ENCODE results near the gene CGN.

CGN gene

GRCh38 chr1:151562661-151563060 is 51.5 kb downstream of the CGN start:
- Histone ChIP-seq H3K36me3 (ENCODE audit: control insufficient read depth, low read depth, low read length) (no peaks in the 10 kb centered on the region), H3K27ac (ENCODE audit: low read length) (no peak overlapping the region), H3K4me1 (ENCODE audit: control insufficient read depth, low read depth, low read length) (no peaks in the 10 kb centered on the region), H3K9ac (ENCODE audit: low read length) (no peak overlapping the region), H3K27me3 (ENCODE audit: control insufficient read depth, insufficient read depth, low read length) (no peaks in the 10 kb centered on the region), H3K9me3 (ENCODE audit: control insufficient read depth, low read depth, low read length) (no peaks in the 10 kb centered on the region), H3K4me3 (ENCODE audit: low read length) (no peak overlapping the region)

DNA sequence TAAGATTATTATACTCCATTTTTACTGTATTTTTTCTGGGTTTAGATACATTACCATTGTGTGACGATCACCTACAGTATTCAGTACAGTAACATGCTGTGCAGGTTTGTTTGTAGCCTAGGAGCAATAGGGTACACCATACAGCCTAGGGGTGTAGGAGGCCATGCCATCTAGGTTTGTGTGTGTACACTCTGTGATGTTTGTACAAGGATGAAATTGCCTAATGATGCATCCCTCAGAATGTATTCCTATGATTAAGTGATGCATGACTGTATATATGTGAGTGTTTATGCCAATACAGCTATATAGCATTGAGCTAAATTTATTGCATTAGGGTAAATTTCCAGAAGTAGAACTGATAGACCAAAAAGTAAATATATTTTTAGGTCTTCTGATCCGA is 52.2 kb downstream of the CGN start:
- Histone ChIP-seq H3K9me3 (ENCODE audit: control insufficient read depth, low read depth, low read length) (no peaks in the 10 kb centered on the region), H3K27me3 (ENCODE audit: control insufficient read depth, insufficient read depth, low read length) (no peaks in the 10 kb centered on the region), H3K36me3 (ENCODE audit: control insufficient read depth, low read depth, low read length) (no peaks in the 10 kb centered on the region), H3K9ac (ENCODE audit: low read length) (no peak overlapping the region), H3K4me3 (ENCODE audit: low read length) (no peak overlapping the region), H3K27ac (ENCODE audit: low read length) (no peak overlapping the region), H3K4me1 (ENCODE audit: control insufficient read depth, low read depth, low read length) (no peaks in the 10 kb centered on the region)

DNA sequence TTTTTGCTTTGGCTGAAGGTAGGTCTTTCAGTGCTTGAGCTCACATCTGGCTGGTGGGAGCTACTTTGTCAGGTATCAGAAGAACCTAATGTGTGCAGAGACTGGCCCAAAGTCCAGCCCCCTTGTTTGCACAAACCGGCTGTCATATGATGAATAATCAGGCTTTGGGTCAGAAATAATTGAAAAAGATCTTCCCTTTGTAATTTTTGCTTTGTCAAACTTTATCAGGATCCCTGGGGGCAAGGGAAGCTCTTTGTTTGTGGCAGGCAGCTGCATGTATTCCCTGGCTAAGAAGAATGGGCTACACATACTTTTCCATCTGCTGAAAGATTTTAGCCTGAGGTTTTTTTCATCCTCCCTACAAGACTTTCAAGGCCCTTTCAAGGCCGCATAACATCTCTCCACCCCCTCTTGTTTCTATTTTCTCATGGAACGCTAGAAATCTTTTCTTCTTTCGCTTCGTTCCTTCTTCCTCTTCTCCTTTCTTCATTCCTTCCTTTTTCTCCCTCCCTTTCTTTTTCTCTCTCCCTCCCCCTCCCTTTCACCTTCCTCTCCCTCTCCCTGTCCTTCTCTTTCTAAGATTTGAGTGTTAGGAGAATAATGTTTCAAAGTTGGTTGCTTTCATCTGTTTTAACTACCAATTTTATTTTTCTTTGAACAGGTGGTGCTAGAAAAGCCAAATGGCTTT is 54.5 kb downstream of the CGN start:
- H3K4me3 ChIP-seq (ENCODE audit: low read length): no peak overlapping the region
- no peaks in the 10 kb centered on the region for H3K9me3 ChIP-seq (ENCODE audit: control insufficient read depth, low read depth, low read length)
- no peak overlapping the region for H3K9ac ChIP-seq (ENCODE audit: low read length)
- H3K27me3 ChIP-seq (ENCODE audit: control insufficient read depth, insufficient read depth, low read length): no peaks in the 10 kb centered on the region
- no peak overlapping the region for H3K27ac ChIP-seq (ENCODE audit: low read length)
- no peaks in the 10 kb centered on the region for H3K4me1 ChIP-seq (ENCODE audit: control insufficient read depth, low read depth, low read length)
- H3K36me3 ChIP-seq (ENCODE audit: control insufficient read depth, low read depth, low read length): peaks cover 5% of the 10 kb centered on the region

DNA sequence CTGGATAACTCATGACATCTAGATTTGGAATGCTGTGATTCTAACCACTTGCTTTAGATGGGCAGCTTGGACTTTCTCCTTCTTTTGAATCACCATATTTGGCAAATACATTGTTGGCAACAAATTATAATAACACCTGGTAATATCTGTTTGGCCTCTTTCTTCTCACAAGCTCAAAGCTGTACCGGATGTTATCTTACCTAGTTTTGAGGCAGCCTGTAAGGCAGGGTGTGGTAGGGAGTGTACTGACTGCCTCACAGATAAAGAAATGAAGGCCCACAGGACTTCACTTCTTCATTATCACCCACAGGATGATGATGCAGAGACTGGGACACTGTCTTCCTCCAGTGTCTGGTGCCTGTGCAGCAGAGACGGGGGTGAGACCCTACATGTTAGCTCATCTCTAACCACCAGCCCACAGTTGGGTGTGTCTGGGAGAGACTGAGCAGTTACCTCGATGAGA is 57.5 kb downstream of the CGN start:
- no peak overlapping the region for H3K4me3 ChIP-seq (ENCODE audit: low read length)
- H3K27me3 ChIP-seq (ENCODE audit: control insufficient read depth, insufficient read depth, low read length): no peaks in the 10 kb centered on the region
- H3K36me3 ChIP-seq (ENCODE audit: control insufficient read depth, low read depth, low read length): peaks cover 5% of the 10 kb centered on the region
- H3K9me3 ChIP-seq (ENCODE audit: control insufficient read depth, low read depth, low read length): no peaks in the 10 kb centered on the region
- no peak overlapping the region for H3K27ac ChIP-seq (ENCODE audit: low read length)
- H3K4me1 ChIP-seq (ENCODE audit: control insufficient read depth, low read depth, low read length): no peaks in the 10 kb centered on the region
- no peak overlapping the region for H3K9ac ChIP-seq (ENCODE audit: low read length)

GRCh38 chr1:151570819-151571218 is 59.6 kb downstream of the CGN start:
- Histone ChIP-seq H3K36me3 (ENCODE audit: control insufficient read depth, low read depth, low read length) (peaks cover 5% of the 10 kb centered on the region), H3K9ac (ENCODE audit: low read length) (no peak overlapping the region), H3K27ac (ENCODE audit: low read length) (no peak overlapping the region), H3K27me3 (ENCODE audit: control insufficient read depth, insufficient read depth, low read length) (no peaks in the 10 kb centered on the region), H3K4me1 (ENCODE audit: control insufficient read depth, low read depth, low read length) (no peaks in the 10 kb centered on the region), H3K9me3 (ENCODE audit: control insufficient read depth, low read depth, low read length) (no peaks in the 10 kb centered on the region), H3K4me3 (ENCODE audit: low read length) (no peak overlapping the region)

DNA sequence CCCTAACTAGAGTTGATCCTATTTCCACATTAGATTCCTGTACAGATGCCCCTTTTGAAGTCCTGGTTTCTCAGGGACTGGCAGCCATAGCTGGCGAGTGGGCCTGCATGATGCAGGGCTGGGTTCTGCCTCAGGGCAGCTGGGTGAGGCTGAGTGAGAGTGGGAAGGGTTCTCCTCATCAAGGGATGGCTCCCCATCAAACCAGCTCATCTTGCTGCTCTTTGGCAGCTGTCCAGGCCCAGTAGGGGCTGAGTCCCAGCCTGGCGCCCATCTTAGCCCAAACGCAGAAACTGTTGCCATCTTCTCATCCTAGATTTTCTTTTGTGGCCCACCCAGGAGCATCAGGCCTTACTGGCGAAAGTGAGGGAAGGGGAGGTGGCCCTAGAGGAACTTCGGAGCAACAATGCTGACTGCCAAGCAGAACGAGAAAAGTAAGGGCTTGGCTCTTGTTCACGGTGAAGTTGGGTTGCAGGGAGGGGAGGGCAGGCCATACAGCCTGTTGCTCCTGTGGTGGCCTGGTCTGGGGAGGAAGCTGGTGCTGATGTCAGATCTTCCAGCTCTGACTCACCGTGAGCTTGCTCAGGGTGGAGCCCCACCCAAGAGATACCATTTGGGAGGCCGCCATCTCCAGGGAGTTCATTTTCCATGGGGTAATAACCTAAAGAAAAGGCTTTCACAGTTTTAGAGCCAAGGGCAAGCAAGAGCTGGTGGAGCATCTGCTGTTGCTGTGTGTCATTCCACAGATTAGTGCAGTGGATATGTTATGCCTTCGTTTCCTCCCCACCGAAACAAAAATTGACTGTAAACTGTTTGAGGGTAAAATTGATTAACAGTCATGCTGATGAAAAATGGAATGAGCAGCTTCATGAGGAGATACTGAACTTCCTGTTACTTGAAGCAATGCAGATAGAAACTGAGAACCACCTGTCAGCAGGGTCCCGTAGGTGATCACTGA is 63.7 kb downstream of the CGN start:
- Histone ChIP-seq H3K36me3 (ENCODE audit: control insufficient read depth, low read depth, low read length) (peaks cover 12% of the 10 kb centered on the region), H3K4me3 (ENCODE audit: low read length) (no peak overlapping the region), H3K27ac (ENCODE audit: low read length) (no peak overlapping the region), H3K4me1 (ENCODE audit: control insufficient read depth, low read depth, low read length) (no peaks in the 10 kb centered on the region), H3K9ac (ENCODE audit: low read length) (no peak overlapping the region), H3K9me3 (ENCODE audit: control insufficient read depth, low read depth, low read length) (no peaks in the 10 kb centered on the region), H3K27me3 (ENCODE audit: control insufficient read depth, insufficient read depth, low read length) (no peaks in the 10 kb centered on the region)

- Histone ChIP-seq H3K27me3 (ENCODE audit: control insufficient read depth, insufficient read depth, low read length) (no peaks in the 10 kb centered on the region), H3K27ac (ENCODE audit: low read length) (no peak overlapping the region), H3K9me3 (ENCODE audit: control insufficient read depth, low read depth, low read length) (no peaks in the 10 kb centered on the region), H3K4me1 (ENCODE audit: control insufficient read depth, low read depth, low read length) (no peaks in the 10 kb centered on the region), H3K4me3 (ENCODE audit: low read length) (no peak overlapping the region), H3K36me3 (ENCODE audit: control insufficient read depth, low read depth, low read length) (peaks cover 17% of the 10 kb centered on the region), H3K9ac (ENCODE audit: low read length) (no peak overlapping the region)
Measured at GRCh38 chr1:151577173-151577572, 66.0 kb downstream of the CGN start.

DNA sequence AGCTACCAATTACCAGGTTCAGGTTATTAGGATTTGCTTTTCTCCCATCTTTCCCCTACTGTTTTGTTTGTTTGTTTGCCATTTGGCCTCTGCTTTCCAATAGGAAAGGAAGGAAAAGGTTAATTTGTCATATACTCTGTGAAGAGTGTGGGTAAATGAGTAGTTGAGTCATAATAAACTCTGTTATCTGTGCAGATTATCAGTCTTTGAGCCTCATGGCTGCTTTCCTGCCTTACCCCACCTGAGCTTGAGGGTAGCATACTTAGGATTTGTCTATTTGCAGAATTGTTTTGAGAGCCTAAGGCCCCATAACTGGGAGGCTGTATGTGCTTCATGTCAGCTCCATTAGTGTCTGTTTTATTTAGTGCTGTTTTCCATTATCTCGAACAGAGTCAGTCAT is 67.8 kb downstream of the CGN start:
- Histone ChIP-seq H3K9me3 (ENCODE audit: control insufficient read depth, low read depth, low read length) (no peaks in the 10 kb centered on the region), H3K4me3 (ENCODE audit: low read length) (no peak overlapping the region), H3K36me3 (ENCODE audit: control insufficient read depth, low read depth, low read length) (peaks cover 17% of the 10 kb centered on the region), H3K9ac (ENCODE audit: low read length) (no peak overlapping the region), H3K27me3 (ENCODE audit: control insufficient read depth, insufficient read depth, low read length) (no peaks in the 10 kb centered on the region), H3K27ac (ENCODE audit: low read length) (no peak overlapping the region), H3K4me1 (ENCODE audit: control insufficient read depth, low read depth, low read length) (no peaks in the 10 kb centered on the region)

- no peaks in the 10 kb centered on the region for H3K27me3 ChIP-seq (ENCODE audit: control insufficient read depth, insufficient read depth, low read length)
- H3K9me3 ChIP-seq (ENCODE audit: control insufficient read depth, low read depth, low read length): no peaks in the 10 kb centered on the region
- no peak overlapping the region for H3K27ac ChIP-seq (ENCODE audit: low read length)
- peaks cover 17% of the 10 kb centered on the region for H3K36me3 ChIP-seq (ENCODE audit: control insufficient read depth, low read depth, low read length)
- no peak overlapping the region for H3K9ac ChIP-seq (ENCODE audit: low read length)
- no peaks in the 10 kb centered on the region for H3K4me1 ChIP-seq (ENCODE audit: control insufficient read depth, low read depth, low read length)
- H3K4me3 ChIP-seq (ENCODE audit: low read length): no peak overlapping the region
Measured at GRCh38 chr1:151579436-151580225, 68.4 kb downstream of the CGN start.

DNA sequence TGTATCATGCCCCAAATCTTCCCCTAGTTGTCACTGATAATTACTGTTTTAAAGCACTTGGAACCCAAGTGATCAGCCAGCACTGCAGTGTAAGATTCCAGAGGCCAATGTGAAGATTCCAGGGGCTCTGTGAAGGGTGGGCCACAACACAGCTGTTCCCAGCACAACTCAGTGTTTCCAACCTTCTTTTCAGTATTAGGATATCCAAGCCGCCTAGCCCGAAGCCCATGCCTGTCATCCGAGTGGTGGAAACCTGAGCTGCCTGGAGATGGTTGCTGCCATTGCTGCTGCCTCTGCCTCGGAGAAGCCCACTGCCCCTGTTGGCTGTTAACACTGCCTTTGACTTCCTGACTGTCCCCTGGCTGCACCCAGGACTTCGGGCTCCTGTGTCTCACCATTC is 70.3 kb downstream of the CGN start:
- Histone ChIP-seq H3K36me3 (ENCODE audit: control insufficient read depth, low read depth, low read length) (peaks cover 17% of the 10 kb centered on the region), H3K9me3 (ENCODE audit: control insufficient read depth, low read depth, low read length) (no peaks in the 10 kb centered on the region), H3K4me1 (ENCODE audit: control insufficient read depth, low read depth, low read length) (no peaks in the 10 kb centered on the region), H3K9ac (ENCODE audit: low read length) (no peak overlapping the region), H3K27me3 (ENCODE audit: control insufficient read depth, insufficient read depth, low read length) (no peaks in the 10 kb centered on the region), H3K4me3 (ENCODE audit: low read length) (no peak overlapping the region), H3K27ac (ENCODE audit: low read length) (no peak overlapping the region)

- H3K27ac ChIP-seq (ENCODE audit: low read length): no peak overlapping the region
- no peak overlapping the region for H3K9ac ChIP-seq (ENCODE audit: low read length)
- no peak overlapping the region for H3K4me3 ChIP-seq (ENCODE audit: low read length)
- no peaks in the 10 kb centered on the region for H3K27me3 ChIP-seq (ENCODE audit: control insufficient read depth, insufficient read depth, low read length)
- H3K9me3 ChIP-seq (ENCODE audit: control insufficient read depth, low read depth, low read length): no peaks in the 10 kb centered on the region
- H3K36me3 ChIP-seq (ENCODE audit: control insufficient read depth, low read depth, low read length): peaks cover 17% of the 10 kb centered on the region
- no peaks in the 10 kb centered on the region for H3K4me1 ChIP-seq (ENCODE audit: control insufficient read depth, low read depth, low read length)
Measured at GRCh38 chr1:151581921-151582320, 70.7 kb downstream of the CGN start.

Measured in iPS-18a (cell line).